ENCODE measurements around the gene STMND1. TPM values are rescaled to one million over a fixed set of nuclear protein-coding genes. Genes with fewer than 3 reads are reported as not detected.

Gene STMND1
- total RNA-seq, 2 donors from 2014 or later, result 1.8 to 2.8 TPM

DNA sequence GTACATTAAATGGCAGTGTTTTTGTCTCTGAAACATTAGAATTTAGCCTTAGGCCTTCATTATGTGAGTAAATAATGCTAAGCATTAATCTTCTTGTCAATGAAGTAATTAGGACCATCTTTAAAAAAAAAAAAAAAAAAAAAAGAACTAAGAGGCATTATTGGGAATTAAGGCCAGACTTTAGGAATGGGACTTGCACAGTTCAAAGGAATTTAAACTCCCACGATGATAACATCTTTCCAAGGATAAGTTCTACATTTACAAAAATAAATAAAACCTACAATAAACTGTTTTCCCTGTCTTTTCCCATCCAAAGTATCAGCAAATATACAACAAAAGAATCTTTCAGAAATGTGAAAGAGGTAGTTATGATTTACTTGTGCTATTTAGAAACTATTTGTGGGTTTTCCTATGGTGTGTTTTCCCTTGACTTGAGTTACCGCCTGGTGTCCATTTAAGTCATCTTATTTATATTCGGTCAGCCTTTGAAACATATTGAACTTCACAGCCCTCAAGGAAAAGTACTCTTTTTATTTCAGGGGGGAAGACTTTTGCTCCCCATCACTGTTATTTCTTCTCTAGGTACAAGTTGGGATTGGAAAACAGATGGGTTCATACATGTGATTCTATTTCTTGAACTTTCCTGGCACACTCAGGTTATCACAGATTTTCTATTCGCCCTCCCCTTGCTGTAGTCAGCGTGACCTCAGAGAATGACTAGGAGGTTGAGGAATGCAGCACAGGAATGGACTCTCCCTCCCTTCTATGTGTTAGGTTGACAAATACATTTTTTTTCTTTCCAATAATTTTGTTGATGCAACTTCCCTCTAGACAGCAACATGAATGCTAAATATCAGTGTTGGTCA is 13.6 kb downstream of the STMND1 start:
- TF ChIP-seq, protein P1, sequence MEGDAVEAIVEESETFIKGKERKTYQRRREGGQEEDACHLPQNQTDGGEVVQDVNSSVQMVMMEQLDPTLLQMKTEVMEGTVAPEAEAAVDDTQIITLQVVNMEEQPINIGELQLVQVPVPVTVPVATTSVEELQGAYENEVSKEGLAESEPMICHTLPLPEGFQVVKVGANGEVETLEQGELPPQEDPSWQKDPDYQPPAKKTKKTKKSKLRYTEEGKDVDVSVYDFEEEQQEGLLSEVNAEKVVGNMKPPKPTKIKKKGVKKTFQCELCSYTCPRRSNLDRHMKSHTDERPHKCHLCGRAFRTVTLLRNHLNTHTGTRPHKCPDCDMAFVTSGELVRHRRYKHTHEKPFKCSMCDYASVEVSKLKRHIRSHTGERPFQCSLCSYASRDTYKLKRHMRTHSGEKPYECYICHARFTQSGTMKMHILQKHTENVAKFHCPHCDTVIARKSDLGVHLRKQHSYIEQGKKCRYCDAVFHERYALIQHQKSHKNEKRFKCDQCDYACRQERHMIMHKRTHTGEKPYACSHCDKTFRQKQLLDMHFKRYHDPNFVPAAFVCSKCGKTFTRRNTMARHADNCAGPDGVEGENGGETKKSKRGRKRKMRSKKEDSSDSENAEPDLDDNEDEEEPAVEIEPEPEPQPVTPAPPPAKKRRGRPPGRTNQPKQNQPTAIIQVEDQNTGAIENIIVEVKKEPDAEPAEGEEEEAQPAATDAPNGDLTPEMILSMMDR (IDR thresholded peaks at IDR 0.05), result no peak
- no peaks in the 10 kb centered on the region for H3K36me3 ChIP-seq
- no peaks in the 10 kb centered on the region for H3K4me1 ChIP-seq
- DNase-seq, result no peak
- H3K4me3 ChIP-seq, result no peak overlapping the region
- no peak overlapping the region for H3K9ac ChIP-seq (ENCODE audit: low read depth in 2 of 2, low read length in 2 of 2)
- no peaks in the 10 kb centered on the region for H3K9me3 ChIP-seq
- no peaks in the 10 kb centered on the region for H3K27me3 ChIP-seq
- intact Hi-C loops (cut with DNase I), result no loop called here
- H3K27ac ChIP-seq, result no peak overlapping the region

DNA sequence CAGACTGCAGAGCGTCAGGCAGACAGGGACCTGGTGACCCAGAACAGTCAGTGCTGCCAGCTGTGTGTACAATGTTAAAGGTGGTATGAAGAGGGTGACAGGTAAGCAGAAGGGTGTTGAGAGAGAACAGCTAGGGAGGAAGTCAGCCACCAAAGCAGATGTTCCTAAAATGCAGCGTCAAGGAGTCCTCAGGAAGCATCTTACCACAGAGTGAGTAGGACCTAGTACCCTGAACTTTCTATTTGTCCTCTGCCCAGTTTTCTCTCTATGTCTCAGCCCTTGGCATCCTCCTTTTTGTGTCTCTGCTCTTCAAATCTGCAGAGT is 14.2 kb downstream of the STMND1 start:
- Histone ChIP-seq H3K27me3 (no peaks in the 10 kb centered on the region), H3K27ac (no peak overlapping the region), H3K9me3 (no peaks in the 10 kb centered on the region), H3K9ac (ENCODE audit: low read depth in 2 of 2, low read length in 2 of 2) (no peak overlapping the region), H3K36me3 (no peaks in the 10 kb centered on the region), H3K4me1 (no peaks in the 10 kb centered on the region), H3K4me3 (no peak overlapping the region)
- no peak for DNase-seq
- TF ChIP-seq, protein P1 (IDR thresholded peaks at IDR 0.05), result no peak
- intact Hi-C loops (cut with DNase I), result no loop called here

DNA sequence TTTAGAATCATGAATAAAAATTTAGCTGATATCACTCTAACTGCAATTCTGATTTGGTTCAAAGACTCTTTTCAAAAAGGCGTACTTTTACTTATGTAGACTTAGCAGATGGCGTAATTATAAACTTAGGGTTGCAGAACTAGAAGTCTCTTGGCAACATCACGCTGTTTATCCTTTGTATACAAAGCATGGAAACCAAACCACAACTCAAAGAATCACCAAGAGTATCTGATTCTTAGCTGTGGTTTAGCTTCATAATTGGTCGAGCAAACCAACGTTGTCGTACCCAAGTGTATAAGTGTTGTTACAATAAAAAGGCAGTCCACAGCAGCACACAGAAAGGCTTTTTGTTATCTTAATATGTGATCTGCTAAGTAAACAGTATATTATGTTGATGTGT is 18.2 kb downstream of the STMND1 start:
- Histone ChIP-seq H3K27ac (no peak overlapping the region), H3K9ac (ENCODE audit: low read depth in 2 of 2, low read length in 2 of 2) (no peak overlapping the region), H3K27me3 (no peaks in the 10 kb centered on the region), H3K36me3 (no peaks in the 10 kb centered on the region), H3K4me3 (no peak overlapping the region), H3K9me3 (no peaks in the 10 kb centered on the region), H3K4me1 (no peaks in the 10 kb centered on the region)
- DNase-seq, result no peak
- TF ChIP-seq, protein P1 (IDR thresholded peaks at IDR 0.05), result no peak
- intact Hi-C loops (cut with DNase I), result no loop called here

DNA sequence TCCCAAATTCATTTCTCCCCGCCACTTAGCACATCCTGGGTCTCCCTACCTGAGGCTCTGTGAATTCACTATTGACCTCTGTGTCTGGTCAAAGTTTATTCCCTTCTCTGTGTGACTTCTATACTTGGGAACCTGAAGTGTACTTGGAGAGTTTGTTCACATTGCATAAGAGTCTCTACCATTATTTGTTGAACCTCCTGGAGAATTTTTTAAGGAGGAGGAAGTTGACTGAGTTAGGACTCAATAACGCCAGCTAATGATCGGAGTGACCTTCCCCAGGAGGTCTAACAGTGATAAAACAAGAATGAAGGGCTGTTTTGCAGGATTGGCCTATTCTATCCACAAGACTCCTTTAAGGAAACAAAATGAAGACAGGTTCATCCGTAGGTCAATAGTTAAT is 23.6 kb downstream of the STMND1 start:
- Histone ChIP-seq H3K36me3 (no peaks in the 10 kb centered on the region), H3K4me3 (no peak overlapping the region), H3K27me3 (no peaks in the 10 kb centered on the region), H3K4me1 (no peaks in the 10 kb centered on the region), H3K27ac (no peak overlapping the region), H3K9me3 (no peaks in the 10 kb centered on the region), H3K9ac (ENCODE audit: low read depth in 2 of 2, low read length in 2 of 2) (no peak overlapping the region)
- TF ChIP-seq, protein P1 (IDR thresholded peaks at IDR 0.05), result no peak
- no peak for DNase-seq
- intact Hi-C loops (cut with DNase I), result no loop called here

DNA sequence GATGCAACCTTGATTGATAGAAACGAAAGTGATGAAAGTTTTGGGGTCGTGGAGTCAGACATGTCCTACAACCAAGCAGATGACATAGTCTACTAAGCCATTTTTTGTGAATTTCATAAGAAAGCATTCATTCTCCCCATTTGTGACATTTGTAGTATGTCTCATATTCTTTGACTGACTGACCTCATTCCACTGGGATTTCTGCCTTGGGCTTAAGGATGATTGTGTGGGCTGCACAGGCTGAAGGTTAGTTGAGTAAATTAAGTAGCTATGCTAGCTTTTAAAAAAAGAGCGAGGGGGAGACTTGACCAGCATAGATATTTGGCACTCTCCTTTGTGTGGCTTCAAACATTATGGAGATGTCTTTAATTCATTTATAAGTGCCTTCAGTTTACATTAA is 28.9 kb downstream of the STMND1 start:
- H3K4me3 ChIP-seq, result no peak overlapping the region
- H3K27ac ChIP-seq, result no peak overlapping the region
- no peak for DNase-seq
- intact Hi-C loops (cut with DNase I), result no loop called here
- H3K27me3 ChIP-seq, result no peaks in the 10 kb centered on the region
- no peaks in the 10 kb centered on the region for H3K4me1 ChIP-seq
- TF ChIP-seq, protein P1 (IDR thresholded peaks at IDR 0.05), result no peak
- no peaks in the 10 kb centered on the region for H3K9me3 ChIP-seq
- no peaks in the 10 kb centered on the region for H3K36me3 ChIP-seq
- H3K9ac ChIP-seq (ENCODE audit: low read depth in 2 of 2, low read length in 2 of 2), result no peak overlapping the region

All from colonic mucosa (tissue), 4 donors.